NOMO-1 (cell line): Measurements from ENCODE around the gene FGF10.

Experiments used
- DNase-seq, 2 experiments: peaks; one replicate each; lab custom pipeline; 2025; ENCODE audit not compliant: unreplicated experiment in 2 of 2; lab: John Stamatoyannopoulos, UW

FGF10 gene

GRCh38 chr5:44265713-44266112, 123.5 kb downstream of the FGF10 start:
- DNase-seq = no peak

GRCh38 chr5:44260793-44261192, 128.4 kb downstream of the FGF10 start:
- DNase-seq = no peak

GRCh38 chr5:44257653-44258365, 131.4 kb downstream of the FGF10 start:
- DNase-seq = no peak

GRCh38 chr5:44257221-44257620, 132.0 kb downstream of the FGF10 start:
- no peak for DNase-seq
